ENCODE measurements around the gene SPECC1L.

GRCh38 chr22:24358105-24358836 lies 87.6 kb downstream of the SPECC1L start:
- TF ChIP-seq CTCF (IDR thresholded peaks at IDR 0.05; ENCODE audit: insufficient read depth, low read length) (no peak), POLR2AphosphoS5 (IDR thresholded peaks at IDR 0.05; ENCODE audit: low read depth) (no peak)
